Neural progenitor cell (in vitro differentiated cells): Measurements from ENCODE around the gene CFAP70. TPM values are rescaled to one million over a fixed set of nuclear protein-coding genes. Genes with fewer than 3 reads are reported as not detected.

Experiments used
- DNase-seq: peaks from one replicate; pipeline ENCODE4 v3.0.0-alpha.2; 2016; ENCODE audit warnings: low spot score
- H2AFZ ChIP-seq: fragments of 200-600 bp; sonication (generic); replicated peaks from 2 replicates; pipeline ENCODE4 v1.6.1; 2016; ENCODE audit warnings: antibody characterized with exemption
- H3F3A ChIP-seq: fragments of 200-600 bp; sonication (generic); 2 replicates; pipeline ENCODE4 v1.6.1; 2016; ENCODE audit warnings: antibody characterized with exemption, low read depth
- H3K27ac ChIP-seq: fragments of 200-600 bp; sonication (generic); 2 replicates; pipeline ENCODE4 v1.5.1; 2016; ENCODE audit warnings: mild to moderate bottlenecking
- H3K27me3 ChIP-seq: fragments of 200-600 bp; sonication (generic); 2 replicates; pipeline ENCODE4 v1.6.1; 2016; ENCODE audit warnings: mild to moderate bottlenecking, moderate library complexity
- H3K36me3 ChIP-seq: fragments of 200-600 bp; sonication (generic); 2 replicates; pipeline ENCODE4 v1.5.1; 2016
- H3K4me1 ChIP-seq: fragments of 200-600 bp; sonication (generic); 2 replicates; pipeline ENCODE4 v1.6.1; 2016; ENCODE audit warnings: mixed run types
- H3K4me2 ChIP-seq: fragments of 200-600 bp; sonication (generic); 2 replicates; pipeline ENCODE4 v1.6.1; 2016
- H3K4me3 ChIP-seq: fragments of 200-600 bp; sonication (generic); 2 replicates; pipeline ENCODE4 v1.5.1; 2016
- H3K79me2 ChIP-seq: fragments of 200-600 bp; sonication (generic); 2 replicates; pipeline ENCODE4 v1.6.1; 2016; ENCODE audit warnings: low read depth
- H3K9ac ChIP-seq: fragments of 200-600 bp; sonication (generic); 2 replicates; pipeline ENCODE4 v1.6.1; 2016
- H3K9me3 ChIP-seq: fragments of 200-600 bp; sonication (generic); 2 replicates; pipeline ENCODE4 v1.5.1; 2016; ENCODE audit warnings: low read depth
- H4K20me1 ChIP-seq: fragments of 200-600 bp; sonication (generic); 2 replicates; pipeline ENCODE4 v1.6.1; 2016; ENCODE audit warnings: low read depth
- H3K27ac Mint-ChIP-seq: 3 replicates; pipeline ENCODE4 v1.8.0; 2021; ENCODE audit warnings: mixed read lengths
- H3K27me3 Mint-ChIP-seq: 2 replicates; pipeline ENCODE4 v1.8.0; 2022; ENCODE audit warnings: low read depth, mild to moderate bottlenecking, inconsistent platforms, moderate library complexity, mixed read lengths; ENCODE audit not compliant: insufficient read depth
- H3K36me3 Mint-ChIP-seq: 3 replicates; pipeline ENCODE4 v1.8.0; 2021; ENCODE audit warnings: mixed read lengths
- H3K4me1 Mint-ChIP-seq: 3 replicates; pipeline ENCODE4 v1.8.0; 2021; ENCODE audit warnings: mixed read lengths
- H3K4me3 Mint-ChIP-seq: 3 replicates; pipeline ENCODE4 v1.8.0; 2021; ENCODE audit warnings: mild to moderate bottlenecking, moderate library complexity, mixed read lengths
- H3K9me3 Mint-ChIP-seq: 3 replicates; pipeline ENCODE4 v1.8.0; 2020; ENCODE audit warnings: mixed read lengths
- EZH2 ChIP-seq: fragments of 200-600 bp; sonication (generic); IDR thresholded peaks from 2 replicates; pipeline ENCODE4 v1.6.1; 2017; ENCODE audit warnings: antibody characterized with exemption, mild to moderate bottlenecking, moderate library complexity
- EZH2phosphoT487 ChIP-seq: fragments of 200-600 bp; sonication (generic); IDR thresholded peaks from 2 replicates; pipeline ENCODE4 v1.6.1; 2017; ENCODE audit warnings: antibody characterized with exemption
- total RNA-seq: library from RNA; depleted of rRNA; stranded (reverse); fragments of >200 nt; gene quantifications from 2 replicates; pipeline ENCODE4 v1.2.3, GENCODE V29; 2015; ENCODE audit warnings: low replicate concordance
- TF ChIP-seq, protein P1 (sequence below): fragments of 200-600 bp; sonication (generic); IDR thresholded peaks from 2 replicates; pipeline ENCODE4 v1.5.1; 2017; ENCODE audit warnings: antibody characterized with exemption, mild to moderate bottlenecking

CFAP70 gene
- total RNA-seq, 1 donor from 2014 or later: 1.7 TPM

DNA sequence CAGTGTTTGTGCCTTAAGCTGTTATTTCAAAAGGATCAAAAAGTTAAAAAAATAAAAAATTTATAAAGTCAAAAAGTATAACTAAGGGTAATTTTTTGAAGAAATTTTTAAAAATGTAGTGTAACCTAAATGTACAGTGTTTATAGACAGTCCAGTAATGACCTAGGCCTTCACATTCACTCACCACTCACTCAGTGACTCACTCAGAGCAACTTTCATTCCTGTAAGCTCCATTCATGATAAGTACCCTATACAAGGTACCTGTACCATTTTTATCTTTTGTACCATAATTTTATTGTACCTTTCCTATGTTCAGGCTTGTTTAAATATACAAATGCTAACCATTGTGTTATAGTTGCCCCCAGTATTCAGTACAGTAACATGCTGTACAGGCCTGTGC is 133.1 kb downstream of the CFAP70 start:
- Histone ChIP-seq H4K20me1 (peaks cover 3% of the 10 kb centered on the region), H3K27me3 (no peaks in the 10 kb centered on the region), H2AFZ (no peak overlapping the region), H3K4me2 (no peak overlapping the region), H3K4me3 (no peak overlapping the region), H3K79me2 (no peaks in the 10 kb centered on the region), H3K4me1 (no peaks in the 10 kb centered on the region), H3K9ac (no peak overlapping the region), H3F3A (no peaks in the 10 kb centered on the region), H3K27ac (no peak overlapping the region), H3K9me3 (no peaks in the 10 kb centered on the region), H3K36me3 (peaks cover 4% of the 10 kb centered on the region)
- no peak overlapping the region for H3K4me3 Mint-ChIP-seq
- no peak for DNase-seq
- TF ChIP-seq, protein P1, sequence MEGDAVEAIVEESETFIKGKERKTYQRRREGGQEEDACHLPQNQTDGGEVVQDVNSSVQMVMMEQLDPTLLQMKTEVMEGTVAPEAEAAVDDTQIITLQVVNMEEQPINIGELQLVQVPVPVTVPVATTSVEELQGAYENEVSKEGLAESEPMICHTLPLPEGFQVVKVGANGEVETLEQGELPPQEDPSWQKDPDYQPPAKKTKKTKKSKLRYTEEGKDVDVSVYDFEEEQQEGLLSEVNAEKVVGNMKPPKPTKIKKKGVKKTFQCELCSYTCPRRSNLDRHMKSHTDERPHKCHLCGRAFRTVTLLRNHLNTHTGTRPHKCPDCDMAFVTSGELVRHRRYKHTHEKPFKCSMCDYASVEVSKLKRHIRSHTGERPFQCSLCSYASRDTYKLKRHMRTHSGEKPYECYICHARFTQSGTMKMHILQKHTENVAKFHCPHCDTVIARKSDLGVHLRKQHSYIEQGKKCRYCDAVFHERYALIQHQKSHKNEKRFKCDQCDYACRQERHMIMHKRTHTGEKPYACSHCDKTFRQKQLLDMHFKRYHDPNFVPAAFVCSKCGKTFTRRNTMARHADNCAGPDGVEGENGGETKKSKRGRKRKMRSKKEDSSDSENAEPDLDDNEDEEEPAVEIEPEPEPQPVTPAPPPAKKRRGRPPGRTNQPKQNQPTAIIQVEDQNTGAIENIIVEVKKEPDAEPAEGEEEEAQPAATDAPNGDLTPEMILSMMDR: no peak
- TF ChIP-seq EZH2 (no peak), EZH2phosphoT487 (no peak)
- H3K27ac Mint-ChIP-seq: no peak overlapping the region
- H3K27me3 Mint-ChIP-seq: no peaks in the 10 kb centered on the region
- H3K36me3 Mint-ChIP-seq: peaks cover 7% of the 10 kb centered on the region
- H3K4me1 Mint-ChIP-seq: no peaks in the 10 kb centered on the region
- no peaks in the 10 kb centered on the region for H3K9me3 Mint-ChIP-seq

DNA sequence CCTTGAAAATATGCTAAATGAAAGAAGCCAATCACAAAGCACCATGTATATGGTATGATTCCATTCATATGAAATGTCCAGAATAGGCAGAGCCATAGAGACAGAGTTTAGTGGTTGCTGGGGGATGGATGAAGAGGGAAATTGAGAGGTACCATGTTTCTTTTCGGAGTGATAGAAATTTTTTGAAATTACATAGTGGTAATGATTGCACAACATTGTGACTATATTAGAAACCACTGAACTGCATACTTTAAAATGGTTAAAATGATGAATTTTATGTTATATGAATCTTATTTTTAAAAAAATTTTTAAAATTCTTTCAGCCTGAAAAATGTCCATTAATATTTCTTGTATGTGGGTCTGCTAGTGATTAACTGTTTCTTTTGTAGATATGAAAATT is 137.7 kb downstream of the CFAP70 start:
- Histone ChIP-seq H3K4me3 (no peak overlapping the region), H3K79me2 (no peaks in the 10 kb centered on the region), H3K9ac (no peak overlapping the region), H4K20me1 (peaks cover 3% of the 10 kb centered on the region), H3K36me3 (peaks cover 4% of the 10 kb centered on the region), H3F3A (no peaks in the 10 kb centered on the region), H3K9me3 (no peaks in the 10 kb centered on the region), H3K27ac (no peak overlapping the region), H3K4me2 (no peak overlapping the region), H3K27me3 (no peaks in the 10 kb centered on the region), H3K4me1 (no peaks in the 10 kb centered on the region), H2AFZ (no peak overlapping the region)
- peaks cover 15% of the 10 kb centered on the region for H3K36me3 Mint-ChIP-seq
- H3K27ac Mint-ChIP-seq: no peak overlapping the region
- no peaks in the 10 kb centered on the region for H3K4me1 Mint-ChIP-seq
- no peaks in the 10 kb centered on the region for H3K9me3 Mint-ChIP-seq
- no peak overlapping the region for H3K4me3 Mint-ChIP-seq
- TF ChIP-seq EZH2 (no peak), EZH2phosphoT487 (no peak)
- TF ChIP-seq, protein P1: no peak
- no peaks in the 10 kb centered on the region for H3K27me3 Mint-ChIP-seq
- no peak for DNase-seq

DNA sequence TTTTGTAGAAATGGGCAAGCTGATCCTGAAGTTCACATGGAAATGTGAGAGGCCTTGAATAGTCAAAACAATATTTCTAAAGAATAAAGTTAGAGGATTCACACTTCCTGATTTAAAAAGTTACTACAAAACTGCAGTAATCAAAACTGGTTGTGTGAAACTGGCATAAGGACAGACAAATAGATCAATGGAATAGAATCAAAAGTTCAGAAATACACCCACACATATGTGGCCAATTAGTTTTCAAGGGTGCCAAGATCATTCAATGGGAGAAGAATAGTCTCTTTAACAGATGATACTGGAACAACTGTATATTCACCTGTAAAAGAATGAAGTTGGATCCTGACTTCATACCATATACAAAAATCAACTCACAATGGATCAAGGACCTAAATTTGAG is 139.3 kb downstream of the CFAP70 start:
- Histone ChIP-seq H3K9ac (no peak overlapping the region), H3K9me3 (no peaks in the 10 kb centered on the region), H3K27ac (no peak overlapping the region), H3K27me3 (no peaks in the 10 kb centered on the region), H3K4me3 (no peak overlapping the region), H3K4me1 (no peaks in the 10 kb centered on the region), H3K4me2 (no peak overlapping the region), H3K36me3 (peaks cover 4% of the 10 kb centered on the region), H2AFZ (no peak overlapping the region), H3K79me2 (no peaks in the 10 kb centered on the region), H3F3A (no peaks in the 10 kb centered on the region), H4K20me1 (peaks cover 3% of the 10 kb centered on the region)
- Mint-ChIP-seq H3K27ac (no peak overlapping the region), H3K4me1 (no peaks in the 10 kb centered on the region), H3K36me3 (peaks cover 19% of the 10 kb centered on the region), H3K4me3 (no peak overlapping the region), H3K27me3 (no peaks in the 10 kb centered on the region), H3K9me3 (no peaks in the 10 kb centered on the region)
- DNase-seq: no peak
- TF ChIP-seq, protein P1: no peak
- no peak for TF ChIP-seq EZH2
- no peak for TF ChIP-seq EZH2phosphoT487
